LNCAP (cell line): ENCODE data around the gene C3orf85.
A peak's percentile ranks its signal among the peaks of the same experiment; 100 is the strongest.

Experiments used
- TF ChIP-seq, protein P1 (sequence below): fragments of 450-650 bp; IDR thresholded peaks from 2 replicates; pipeline ENCODE4 v1.5.1; 2017; ENCODE audit warnings: mild to moderate bottlenecking

The C3orf85 gene, protein sequence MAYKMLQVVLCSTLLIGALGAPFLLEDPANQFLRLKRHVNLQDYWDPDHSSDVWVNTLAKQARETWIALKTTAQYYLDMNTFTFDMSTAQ

DNA sequence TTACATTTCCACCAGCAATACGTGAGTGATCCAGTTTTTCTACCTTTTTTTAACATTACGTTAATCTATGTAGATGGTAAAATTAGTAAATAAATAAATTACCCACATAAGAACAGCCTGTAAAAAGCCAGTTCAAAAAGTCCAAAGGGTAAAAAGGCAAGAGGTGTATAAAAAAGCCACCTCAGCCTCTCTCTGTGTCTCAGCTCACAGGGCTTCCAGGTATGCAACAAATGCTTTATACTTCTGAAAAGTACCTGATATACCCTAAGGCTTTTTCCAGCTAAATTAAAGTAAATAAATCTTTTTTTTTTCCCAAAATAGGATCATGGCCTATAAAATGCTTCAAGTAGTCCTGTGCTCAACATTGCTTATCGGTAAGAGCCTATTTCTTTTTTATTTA lies at the start of gene C3orf85:
Gene C3orf85 (plus strand): TSS at position 197 of the 400 bp plus-strand sequence. CDS start 129 bp downstream, at position 326.
- TF ChIP-seq, protein P1, sequence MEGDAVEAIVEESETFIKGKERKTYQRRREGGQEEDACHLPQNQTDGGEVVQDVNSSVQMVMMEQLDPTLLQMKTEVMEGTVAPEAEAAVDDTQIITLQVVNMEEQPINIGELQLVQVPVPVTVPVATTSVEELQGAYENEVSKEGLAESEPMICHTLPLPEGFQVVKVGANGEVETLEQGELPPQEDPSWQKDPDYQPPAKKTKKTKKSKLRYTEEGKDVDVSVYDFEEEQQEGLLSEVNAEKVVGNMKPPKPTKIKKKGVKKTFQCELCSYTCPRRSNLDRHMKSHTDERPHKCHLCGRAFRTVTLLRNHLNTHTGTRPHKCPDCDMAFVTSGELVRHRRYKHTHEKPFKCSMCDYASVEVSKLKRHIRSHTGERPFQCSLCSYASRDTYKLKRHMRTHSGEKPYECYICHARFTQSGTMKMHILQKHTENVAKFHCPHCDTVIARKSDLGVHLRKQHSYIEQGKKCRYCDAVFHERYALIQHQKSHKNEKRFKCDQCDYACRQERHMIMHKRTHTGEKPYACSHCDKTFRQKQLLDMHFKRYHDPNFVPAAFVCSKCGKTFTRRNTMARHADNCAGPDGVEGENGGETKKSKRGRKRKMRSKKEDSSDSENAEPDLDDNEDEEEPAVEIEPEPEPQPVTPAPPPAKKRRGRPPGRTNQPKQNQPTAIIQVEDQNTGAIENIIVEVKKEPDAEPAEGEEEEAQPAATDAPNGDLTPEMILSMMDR: no peak

DNA sequence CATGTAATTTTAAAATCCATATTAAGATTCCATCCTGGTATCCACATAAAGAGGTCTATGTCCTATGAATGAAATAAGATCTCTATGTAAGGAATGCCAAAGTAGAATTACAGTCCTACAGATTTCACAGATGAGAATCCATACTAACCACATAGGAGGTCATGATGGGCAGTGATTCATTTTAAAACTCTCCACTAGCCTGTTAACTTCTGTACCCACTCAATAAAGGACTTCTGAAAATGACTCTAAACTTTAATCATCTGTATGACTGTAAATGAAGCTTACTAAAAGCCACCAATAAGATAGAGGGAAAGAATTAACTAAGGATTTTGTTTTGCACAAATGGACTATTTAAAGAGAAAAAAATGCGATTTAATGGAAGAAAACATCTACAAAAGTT lies 47.3 kb upstream of the C3orf85 start:
- TF ChIP-seq, protein P1: no peak

DNA sequence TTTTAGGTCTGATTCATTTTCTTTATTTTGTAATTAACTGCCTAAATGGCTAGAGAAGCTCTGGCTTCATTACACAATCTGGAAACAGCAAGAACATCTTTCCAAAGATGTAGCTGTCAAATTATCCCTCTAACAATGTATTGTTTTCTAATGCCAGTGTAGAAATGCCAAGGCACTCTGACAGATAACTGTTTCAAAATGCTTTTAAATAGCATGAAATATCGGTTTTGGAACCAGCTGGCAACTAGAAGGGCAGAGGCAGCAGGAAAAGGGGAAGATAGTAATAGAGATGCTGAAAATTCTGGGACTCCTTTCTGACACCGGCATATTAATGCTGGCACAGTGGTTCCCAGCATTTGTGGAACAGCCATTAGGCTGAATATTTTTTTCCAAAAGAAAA lies 44.7 kb upstream of the C3orf85 start:
- TF ChIP-seq, protein P1: no peak

DNA sequence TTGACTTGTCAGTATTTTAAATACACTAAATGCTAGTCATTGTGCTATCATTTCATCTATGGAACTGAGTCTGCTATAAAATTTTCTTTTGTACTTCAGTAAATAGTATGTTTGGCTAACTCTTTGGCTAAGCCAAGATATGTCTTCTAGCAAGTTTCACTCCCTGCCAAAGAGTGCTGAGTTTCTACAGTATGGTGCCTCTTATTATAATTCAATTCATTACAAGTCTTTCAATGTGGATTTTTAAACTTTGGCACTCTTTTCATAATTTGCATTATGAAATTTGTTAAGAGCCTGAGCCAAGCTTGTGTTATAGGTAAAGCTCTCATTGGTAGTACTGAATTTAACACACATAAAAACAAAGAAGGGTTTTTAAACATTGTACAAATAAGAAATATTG lies 43.0 kb upstream of the C3orf85 start:
- TF ChIP-seq, protein P1: no peak

DNA sequence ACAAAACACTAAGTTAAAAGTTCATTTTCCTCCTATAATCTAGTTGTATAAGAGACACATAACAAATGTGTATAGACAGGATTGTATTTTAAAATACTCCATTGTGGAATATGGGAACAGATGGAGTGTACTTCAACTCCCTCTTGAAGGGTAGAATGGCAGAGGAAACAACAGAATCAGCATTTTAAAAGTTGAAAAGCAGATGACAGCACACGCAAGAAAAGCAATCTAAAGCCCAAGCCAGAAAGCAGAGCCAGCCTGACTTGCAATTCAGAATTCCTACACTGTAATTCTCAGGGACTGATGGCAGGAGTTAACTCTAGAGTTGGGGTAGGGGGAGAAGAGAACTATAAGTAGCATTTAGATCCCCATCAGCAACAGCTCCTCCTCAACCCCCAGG lies 41.4 kb upstream of the C3orf85 start:
- TF ChIP-seq, protein P1: no peak

DNA sequence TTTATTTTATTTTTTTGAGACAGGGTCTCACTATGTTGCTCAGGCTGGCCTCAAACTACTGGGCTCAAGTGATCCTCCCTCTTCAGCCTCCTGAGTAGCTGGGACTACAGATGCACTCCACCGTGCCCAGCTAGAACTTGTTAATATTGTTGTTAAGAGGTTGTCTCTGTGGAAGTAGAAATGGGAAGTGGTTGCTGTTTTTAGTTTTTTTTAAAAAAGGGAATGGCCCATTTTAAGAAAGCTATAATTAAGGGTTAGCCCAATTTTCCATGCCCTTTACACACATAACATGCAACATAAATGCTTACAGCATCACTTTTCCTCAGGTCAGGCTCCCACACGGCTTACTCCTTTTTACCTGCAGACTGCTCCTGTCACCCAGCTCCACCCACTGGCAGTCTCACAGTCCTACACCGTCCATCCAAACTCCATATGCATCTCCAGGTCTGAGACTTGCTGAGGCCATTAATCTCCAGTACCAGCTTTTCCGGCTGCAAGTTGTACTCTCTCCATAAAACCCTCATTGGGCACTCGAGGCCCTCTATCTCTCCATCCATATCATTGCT lies 38.4 kb upstream of the C3orf85 start:
- TF ChIP-seq, protein P1: peak; percentile 54

DNA sequence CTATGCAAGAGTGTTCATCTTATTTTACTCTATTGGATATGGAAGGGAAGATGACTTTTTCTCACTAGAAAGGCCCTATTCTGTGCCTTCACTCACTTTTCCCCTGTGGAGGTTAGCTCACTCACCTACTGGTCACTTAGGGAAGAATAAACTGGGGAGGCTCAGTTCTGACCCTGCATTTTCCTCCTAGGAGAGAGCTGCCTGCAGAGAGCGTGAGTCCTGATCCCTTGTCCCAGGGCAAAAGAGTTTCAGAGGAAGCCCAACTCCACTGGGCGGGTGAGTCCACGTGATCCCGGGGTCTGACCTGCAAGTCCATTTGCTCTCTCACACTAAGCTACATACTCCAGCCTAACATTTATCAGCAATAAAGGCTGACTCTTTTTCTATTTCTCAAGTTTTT lies 26.9 kb upstream of the C3orf85 start:
- TF ChIP-seq, protein P1: no peak
